DND-41 (cell line): ENCODE results near the gene SCN5A.

Experiments
- ATAC-seq: fragments of 200-7000 bp; cut with Tn5 transposase; 3 replicates; pipeline ENCODE4 v1.9.1; 2021; ENCODE audit warnings: low read depth; ENCODE audit not compliant: insufficient read depth
- DNase-seq: peaks from one replicate; pipeline ENCODE4 v3.0.0-alpha.2; 2020
- H2AFZ ChIP-seq: 2 replicates; pipeline ENCODE4 v1.6.0; 2012; ENCODE audit warnings: low read depth, low read length
- H3K27ac ChIP-seq: 2 replicates; pipeline ENCODE4 v1.5.1; 2012; ENCODE audit warnings: low read length, inconsistent platforms
- H3K27me3 ChIP-seq: fragments of 200-600 bp; sonication (generic); 2 replicates; pipeline ENCODE4 v1.6.0; 2012; ENCODE audit warnings: low read length, mild to moderate bottlenecking, inconsistent platforms; ENCODE audit not compliant: insufficient read depth, poor library complexity
- H3K36me3 ChIP-seq: 2 replicates; pipeline ENCODE4 v1.5.1; 2012; ENCODE audit warnings: low read length, inconsistent platforms; ENCODE audit not compliant: insufficient read depth
- H3K4me1 ChIP-seq: 2 replicates; pipeline ENCODE4 v1.5.1; 2012; ENCODE audit warnings: mild to moderate bottlenecking, low read length; ENCODE audit not compliant: insufficient read depth
- H3K4me2 ChIP-seq: 2 replicates; pipeline ENCODE4 v1.6.0; 2012; ENCODE audit warnings: mild to moderate bottlenecking, moderate library complexity, low read length, inconsistent platforms; ENCODE audit not compliant: insufficient read depth
- H3K4me3 ChIP-seq, 2 experiments: fragments of 200-600 bp in 1 of 2; shearing (Covaris generic) in 1 of 2; 2 replicates each; pipeline ENCODE4 v1.5.1; 2012 to 2016; ENCODE audit warnings: inconsistent platforms in 2 of 2, low read length in 2 of 2, mild to moderate bottlenecking in 2 of 2, low read depth in 1 of 2, moderate library complexity in 1 of 2
- H3K79me2 ChIP-seq: 2 replicates; pipeline ENCODE4 v1.6.0; 2012; ENCODE audit warnings: low read length, inconsistent platforms; ENCODE audit not compliant: insufficient read depth
- H3K9ac ChIP-seq: 2 replicates; pipeline ENCODE4 v1.6.0; 2012; ENCODE audit warnings: low read depth, mild to moderate bottlenecking, inconsistent platforms, low read length, moderate library complexity
- H3K9me3 ChIP-seq: 2 replicates; pipeline ENCODE4 v1.5.1; 2012; ENCODE audit warnings: low read length, moderate library complexity, mild to moderate bottlenecking, inconsistent platforms; ENCODE audit not compliant: insufficient read depth, severe bottlenecking
- H4K20me1 ChIP-seq: 2 replicates; pipeline ENCODE4 v1.6.0; 2012; ENCODE audit warnings: low read length; ENCODE audit not compliant: insufficient read depth
- CTCF ChIP-seq: IDR thresholded peaks from 2 replicates; pipeline ENCODE4 v1.5.1; 2012; ENCODE audit warnings: borderline replicate concordance, low read length, moderate library complexity, mild to moderate bottlenecking; ENCODE audit not compliant: poor library complexity, severe bottlenecking; ENCODE audit errors: extremely low read depth
- EZH2 ChIP-seq: IDR thresholded peaks from 3 replicates; pipeline ENCODE4 v1.6.1; 2012; ENCODE audit warnings: borderline replicate concordance, low read depth, mild to moderate bottlenecking, moderate library complexity, low read length, inconsistent platforms; ENCODE audit not compliant: severe bottlenecking

The SCN5A gene

GRCh38 chr3:38576131-38576525, 73.4 kb downstream of the SCN5A start:
- no peak for ATAC-seq

GRCh38 chr3:38575279-38575843, 74.1 kb downstream of the SCN5A start:
- no peaks in the 10 kb centered on the region for H4K20me1 ChIP-seq
- H3K4me3 ChIP-seq: no peak overlapping the region
- H2AFZ ChIP-seq: no peak overlapping the region
- no peak overlapping the region for H3K27ac ChIP-seq
- no peaks in the 10 kb centered on the region for H3K9me3 ChIP-seq
- no peaks in the 10 kb centered on the region for H3K4me1 ChIP-seq
- no peaks in the 10 kb centered on the region for H3K27me3 ChIP-seq
- no peak for DNase-seq
- no peak overlapping the region for H3K9ac ChIP-seq
- H3K36me3 ChIP-seq: no peaks in the 10 kb centered on the region
- H3K4me2 ChIP-seq: no peak overlapping the region
- no peak for ATAC-seq
- no peak for TF ChIP-seq EZH2
- TF ChIP-seq CTCF: no peak
- H3K79me2 ChIP-seq: no peaks in the 10 kb centered on the region

More at GRCh38 chr3:38576131-38576525, 73.4 kb downstream of the SCN5A start:
- Histone ChIP-seq H4K20me1 (no peaks in the 10 kb centered on the region), H3K9ac (no peak overlapping the region), H2AFZ (no peak overlapping the region), H3K4me2 (no peak overlapping the region), H3K27me3 (no peaks in the 10 kb centered on the region), H3K79me2 (no peaks in the 10 kb centered on the region), H3K4me3 (no peak overlapping the region), H3K36me3 (no peaks in the 10 kb centered on the region), H3K4me1 (no peaks in the 10 kb centered on the region), H3K9me3 (no peaks in the 10 kb centered on the region), H3K27ac (no peak overlapping the region)
- no peak for TF ChIP-seq CTCF
- TF ChIP-seq EZH2: no peak
- no peak for DNase-seq

DNA sequence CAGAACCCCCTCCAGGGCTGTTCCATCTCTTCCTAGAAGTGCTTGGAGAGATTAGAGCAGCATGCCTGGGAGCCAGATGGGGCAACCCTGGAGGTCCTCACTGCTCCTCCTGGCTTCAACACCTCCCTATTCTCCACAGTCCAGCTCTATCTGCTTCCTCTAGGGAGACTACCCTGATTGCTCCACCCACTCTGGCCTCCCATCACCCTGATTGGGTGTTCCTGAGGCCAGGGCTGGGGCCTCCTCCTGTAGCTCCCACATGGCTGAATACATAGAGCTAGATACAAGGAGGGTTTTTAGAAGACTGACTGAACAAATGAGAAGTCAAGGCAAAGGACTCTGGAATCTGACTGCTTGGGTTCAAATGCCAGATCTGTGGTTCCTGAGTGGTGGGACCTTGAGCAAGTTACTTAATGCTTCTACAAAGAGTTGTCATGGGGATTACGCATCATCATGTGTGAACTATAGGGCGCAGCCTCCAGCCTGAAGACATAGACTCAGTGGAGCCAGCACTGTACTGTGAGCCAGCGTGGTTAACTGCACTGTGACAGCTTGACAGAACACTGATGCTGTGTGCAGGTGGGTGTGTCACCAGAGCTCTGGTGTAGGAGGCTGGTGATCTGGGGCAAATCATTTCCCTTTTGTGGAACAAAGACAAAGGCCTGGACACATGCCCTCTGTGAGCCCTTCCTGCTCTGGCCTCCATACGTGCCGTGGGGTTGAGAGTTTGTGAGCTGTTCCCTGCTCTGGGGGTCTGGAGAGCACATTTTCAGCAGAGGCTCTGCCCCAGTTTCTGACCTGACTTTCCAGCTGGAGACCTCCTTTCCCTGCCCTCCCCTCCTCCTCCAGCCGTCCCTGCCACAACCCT, 74.8 kb downstream of the SCN5A start:
- Histone ChIP-seq H3K4me1 (no peaks in the 10 kb centered on the region), H3K9ac (no peak overlapping the region), H2AFZ (no peak overlapping the region), H3K36me3 (no peaks in the 10 kb centered on the region), H3K9me3 (no peaks in the 10 kb centered on the region), H3K4me3 (no peak overlapping the region), H3K27me3 (no peaks in the 10 kb centered on the region), H3K4me2 (no peak overlapping the region), H4K20me1 (no peaks in the 10 kb centered on the region), H3K27ac (no peak overlapping the region), H3K79me2 (no peaks in the 10 kb centered on the region)
- ATAC-seq (no peak), DNase-seq (no peak)
- TF ChIP-seq EZH2: no peak
- no peak for TF ChIP-seq CTCF
